Stimulated activated naive CD8-positive, alpha-beta T cell treated with anti-CD3 and anti-CD28 coated beads, Interleukin-15, Interleukin-2, amounts not matched to agents 100 U/mL and 50 U/mL, for 24 hours (primary cell): ENCODE data around the gene PXDC1.
"Not testable (repeated sequence)": the region's sequence is repeated elsewhere in the genome, so short reads cannot be mapped to it uniquely, and the experiment has no call there.

Experiments
- ATAC-seq: fragments of 150-1000 bp; cut with Tn5 transposase; one replicate; pipeline ENCODE4 v1.10.0; 2021
- DNase-seq: peaks from one replicate; pipeline ENCODE4 v3.0.0; 2021

The PXDC1 gene

DNA sequence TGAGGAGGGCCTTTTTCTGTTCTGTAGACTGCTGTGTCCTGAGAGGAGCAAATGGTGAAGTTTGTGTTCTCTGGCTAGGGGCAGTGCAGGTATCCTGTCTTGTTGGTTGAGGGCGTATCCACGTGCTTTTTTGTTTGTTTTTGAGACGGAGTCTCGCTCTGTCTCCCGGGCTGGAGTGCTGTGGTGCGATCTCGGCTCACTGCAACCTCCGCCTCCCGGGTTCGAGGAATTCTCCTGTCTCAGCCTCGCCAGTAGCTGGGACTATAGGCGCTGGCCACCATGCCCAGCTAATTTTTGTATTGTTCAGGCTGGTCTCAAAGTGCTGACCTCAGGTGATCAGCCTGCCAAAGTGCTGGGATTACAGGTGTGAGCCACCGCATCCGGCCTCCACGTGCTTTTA lies 10.8 kb upstream of the PXDC1 start:
- DNase-seq (no peak), ATAC-seq (no peak)

- DNase-seq = no peak
- no peak for ATAC-seq
These were observed 10.4 kb upstream of the PXDC1 start for GRCh38 chr6:3761989-3762270.

DNA sequence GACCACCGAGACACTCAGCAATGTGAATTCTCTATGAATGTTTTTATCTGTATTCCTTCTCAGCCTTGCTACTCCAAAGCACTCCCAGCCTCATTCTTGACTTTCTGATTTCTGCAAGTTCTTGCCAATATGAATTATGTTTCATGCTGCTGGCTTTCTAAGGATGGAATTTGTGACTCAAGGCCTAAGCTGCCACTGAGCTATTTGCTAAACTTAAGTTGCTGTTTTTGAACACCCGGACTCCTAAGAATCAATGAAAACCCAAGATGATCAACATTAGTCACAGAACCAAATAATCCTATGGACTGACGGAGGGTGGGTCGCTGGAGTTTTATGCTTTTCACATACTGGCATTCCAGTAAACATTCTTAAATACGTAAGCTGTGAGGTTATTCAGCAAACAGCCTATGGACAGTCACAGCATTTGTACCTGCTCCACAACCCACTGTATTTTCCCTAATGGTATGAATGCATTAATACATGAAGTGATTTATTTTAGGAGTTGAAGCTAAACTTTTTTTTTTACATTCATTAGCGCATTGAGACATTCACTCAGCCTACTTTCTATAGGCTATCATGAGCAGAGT lies 8.2 kb upstream of the PXDC1 start:
- no peak for DNase-seq

DNA sequence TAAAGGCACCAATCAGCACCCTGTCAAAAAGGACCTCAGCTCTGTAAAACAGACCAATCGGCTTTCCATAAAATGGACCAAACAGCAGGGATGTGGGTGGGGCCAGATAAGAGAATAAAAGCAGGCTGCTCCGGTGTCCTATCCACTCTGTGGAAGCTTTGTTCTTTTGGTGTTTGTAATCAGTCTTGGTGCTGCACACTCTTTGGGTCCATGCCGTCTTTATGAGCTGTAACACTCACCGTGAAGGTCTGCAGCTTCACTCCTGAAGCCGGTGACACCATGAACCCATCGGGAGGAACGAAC lies 7.3 kb upstream of the PXDC1 start:
- ATAC-seq = no peak
- DNase-seq = no peak

More for the DNA sequence above, 8.2 kb upstream of the PXDC1 start:
- ATAC-seq = no peak

DNA sequence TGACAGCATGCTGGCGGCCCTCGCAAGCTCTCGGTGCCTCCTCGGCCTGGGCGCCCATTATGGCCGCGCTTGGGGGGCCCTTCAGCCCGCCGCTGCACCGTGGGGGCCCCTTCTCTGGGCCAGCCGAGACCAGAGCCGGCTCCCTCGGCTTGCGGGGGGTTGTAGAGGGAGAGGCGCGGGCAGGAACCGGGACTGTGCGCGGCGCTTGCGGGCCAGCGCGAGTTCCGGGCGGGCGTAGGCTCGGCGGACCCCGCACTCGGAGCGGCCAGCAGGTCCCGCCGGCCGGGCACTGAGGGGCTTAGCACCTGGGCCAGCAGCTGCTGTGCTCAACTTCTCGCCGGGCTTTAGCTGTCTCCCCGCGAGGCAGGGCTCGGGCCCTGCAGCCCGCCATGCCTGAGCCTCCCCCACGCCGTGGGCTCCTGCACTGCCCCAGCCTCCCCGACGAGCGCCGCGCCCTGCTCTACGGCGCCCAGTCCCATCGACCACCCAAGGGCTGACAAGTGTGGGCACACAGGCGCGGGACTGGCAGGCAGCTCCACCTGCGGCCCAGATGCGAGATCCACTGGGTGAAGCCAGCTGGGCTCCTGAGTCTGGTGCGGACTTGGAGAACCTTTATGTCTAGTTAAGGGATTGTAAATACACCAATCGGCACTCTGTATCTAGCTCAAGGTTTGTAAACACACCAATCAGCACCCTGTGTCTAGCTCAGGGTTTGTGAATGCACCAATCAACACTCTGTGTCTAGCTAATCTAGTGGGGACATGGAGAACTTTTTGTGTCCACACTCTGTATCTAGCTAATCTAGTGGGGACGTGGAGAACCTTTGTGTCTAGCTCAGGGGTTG lies 6.7 kb upstream of the PXDC1 start:
- DNase-seq, ATAC-seq: not testable (repeated sequence)

DNA sequence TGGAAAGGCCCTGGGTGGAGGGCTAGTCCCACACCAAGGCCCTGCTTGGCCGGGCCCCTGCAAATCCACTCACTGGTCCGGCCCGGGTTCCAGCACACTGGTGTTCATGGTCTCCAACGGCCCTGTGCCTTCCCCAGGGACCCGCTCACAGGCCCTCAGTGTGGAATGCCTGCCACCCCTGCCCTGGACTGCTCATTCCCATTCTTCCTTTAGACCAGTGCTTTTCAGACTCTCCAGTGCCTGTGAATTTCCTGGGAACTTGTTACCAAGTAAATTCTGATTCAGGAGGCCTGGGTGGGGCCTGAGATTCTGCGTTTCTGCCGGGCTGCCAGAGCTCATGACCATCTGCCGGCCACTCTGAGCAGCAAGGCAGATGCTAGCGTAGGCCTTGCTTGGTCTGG lies 5.7 kb upstream of the PXDC1 start:
- no peak for ATAC-seq
- no peak for DNase-seq

DNA sequence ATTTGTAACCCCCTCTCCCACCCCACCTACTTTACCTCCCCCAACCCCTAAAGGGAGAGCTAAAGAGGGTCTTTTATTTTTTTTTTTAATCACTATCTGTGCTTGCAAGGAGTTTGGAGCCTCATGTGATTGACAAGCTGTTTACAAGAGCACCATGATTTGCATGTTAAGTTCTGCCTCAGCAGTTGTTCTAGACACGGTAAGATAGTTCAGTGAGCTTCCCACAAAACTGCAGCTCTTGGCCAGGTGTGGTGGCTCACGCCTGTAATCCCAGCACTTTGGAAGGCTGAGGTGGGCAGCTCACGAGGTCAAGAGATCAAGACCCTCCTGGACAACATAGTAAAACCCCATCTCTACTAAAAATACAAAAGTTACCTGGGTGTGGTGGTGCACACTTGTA lies 5.0 kb upstream of the PXDC1 start:
- DNase-seq = no peak
- no peak for ATAC-seq

DNA sequence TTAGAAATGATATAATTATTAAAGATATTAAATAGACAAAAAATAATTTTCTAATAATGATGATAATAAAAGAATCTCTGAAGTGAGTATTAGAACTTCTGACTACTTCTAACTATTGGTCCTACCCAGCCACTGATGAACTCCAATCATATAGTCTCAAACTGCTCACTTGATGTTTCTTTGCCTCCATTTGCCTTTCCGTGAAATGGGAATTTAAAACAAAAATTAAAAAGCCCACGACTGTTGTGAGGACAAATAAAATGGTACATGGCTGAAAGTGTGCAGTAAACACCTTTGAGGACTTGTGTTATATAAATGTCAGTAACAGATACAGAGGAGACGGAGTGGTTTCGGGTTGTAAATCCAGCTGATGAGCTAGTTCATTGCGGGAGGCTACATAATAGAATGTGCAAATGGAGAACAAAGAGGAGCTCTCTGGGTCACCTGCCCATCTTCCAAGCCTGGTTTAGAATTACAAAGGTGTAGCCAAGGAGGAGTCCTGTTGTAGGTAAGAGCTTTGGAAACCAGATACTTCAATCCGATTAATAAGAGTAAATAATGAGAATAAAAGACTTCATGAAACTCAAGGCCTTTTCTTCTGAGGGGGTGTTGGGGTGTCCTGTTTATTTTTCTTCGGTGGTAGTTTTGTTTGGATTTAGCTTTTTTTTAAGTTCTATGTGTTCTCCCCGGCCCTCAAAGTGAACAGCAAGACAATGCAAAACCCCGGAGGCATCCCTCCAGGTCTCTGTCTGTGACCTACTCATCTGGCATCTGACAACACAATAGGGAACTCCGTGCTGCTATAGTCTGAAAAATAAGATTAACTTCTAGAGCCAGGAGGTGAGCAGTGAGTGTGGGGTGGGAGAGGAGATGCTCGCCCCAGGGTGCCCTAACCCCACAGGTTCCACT lies 4.4 kb upstream of the PXDC1 start:
- no peak for ATAC-seq
- DNase-seq = no peak

DNA sequence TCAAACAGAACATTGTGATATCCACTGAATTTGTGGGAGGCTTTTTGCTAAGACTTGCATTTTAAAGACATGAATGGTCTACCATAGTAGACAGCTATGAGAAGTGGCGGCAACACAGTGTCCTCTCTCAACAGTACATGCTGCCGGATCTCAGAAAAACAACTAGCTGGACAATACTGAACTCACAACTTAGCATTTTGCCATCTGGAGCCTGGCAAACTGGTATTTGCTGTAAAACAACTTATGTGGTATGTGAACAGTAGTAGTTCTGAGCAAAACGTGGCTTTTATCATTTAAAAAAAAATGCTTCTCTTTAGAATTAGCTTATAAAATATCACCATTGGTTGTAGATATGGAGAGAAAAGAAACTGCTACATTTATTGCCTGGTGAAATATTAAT lies 3.3 kb upstream of the PXDC1 start:
- DNase-seq (no peak), ATAC-seq (no peak)

GRCh38 chr6:3754032-3754725 lies 2.7 kb upstream of the PXDC1 start:
- not testable (repeated sequence) for ATAC-seq, DNase-seq

GRCh38 chr6:3753228-3753835 lies 1.8 kb upstream of the PXDC1 start:
- ATAC-seq (no peak), DNase-seq (no peak)

DNA sequence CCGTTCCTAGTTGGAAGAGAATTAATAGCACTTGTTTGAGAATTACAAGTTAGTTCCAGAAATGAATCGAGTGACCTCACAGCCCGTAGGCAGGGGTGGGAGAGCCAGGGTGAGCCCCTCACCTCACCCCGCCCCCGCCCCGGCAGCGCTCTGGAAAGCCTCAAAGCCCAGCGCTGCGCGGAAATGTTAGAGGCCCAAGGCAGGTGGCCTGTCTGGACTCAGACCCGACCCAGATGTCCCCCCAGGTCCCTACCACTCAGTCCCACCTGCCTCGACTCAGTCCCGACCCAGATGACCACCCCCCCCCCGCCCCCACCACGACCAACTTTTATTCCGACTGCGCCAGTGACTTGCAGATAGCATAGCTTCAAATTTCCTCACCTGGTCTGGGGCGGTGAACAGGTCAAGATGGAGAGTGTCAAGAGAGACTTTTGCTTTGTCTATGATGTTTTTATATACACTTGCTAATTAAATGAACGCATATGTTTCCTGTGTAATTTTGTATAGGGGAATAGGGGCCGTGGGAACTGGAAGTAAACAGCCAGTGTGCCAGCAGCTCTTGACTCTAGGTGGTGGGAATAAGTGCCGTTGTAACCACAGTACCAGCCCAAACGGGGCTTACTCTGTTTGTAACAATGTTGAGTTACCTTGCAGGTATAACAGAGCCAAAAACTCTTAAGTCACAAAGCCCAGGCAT lies 1.2 kb upstream of the PXDC1 start:
- ATAC-seq (no peak), DNase-seq (no peak)

GRCh38 chr6:3751730-3752530 lies 417 bp upstream of the PXDC1 start:
- ATAC-seq (peak; percentile 77), DNase-seq (peak; percentile 75)

DNA sequence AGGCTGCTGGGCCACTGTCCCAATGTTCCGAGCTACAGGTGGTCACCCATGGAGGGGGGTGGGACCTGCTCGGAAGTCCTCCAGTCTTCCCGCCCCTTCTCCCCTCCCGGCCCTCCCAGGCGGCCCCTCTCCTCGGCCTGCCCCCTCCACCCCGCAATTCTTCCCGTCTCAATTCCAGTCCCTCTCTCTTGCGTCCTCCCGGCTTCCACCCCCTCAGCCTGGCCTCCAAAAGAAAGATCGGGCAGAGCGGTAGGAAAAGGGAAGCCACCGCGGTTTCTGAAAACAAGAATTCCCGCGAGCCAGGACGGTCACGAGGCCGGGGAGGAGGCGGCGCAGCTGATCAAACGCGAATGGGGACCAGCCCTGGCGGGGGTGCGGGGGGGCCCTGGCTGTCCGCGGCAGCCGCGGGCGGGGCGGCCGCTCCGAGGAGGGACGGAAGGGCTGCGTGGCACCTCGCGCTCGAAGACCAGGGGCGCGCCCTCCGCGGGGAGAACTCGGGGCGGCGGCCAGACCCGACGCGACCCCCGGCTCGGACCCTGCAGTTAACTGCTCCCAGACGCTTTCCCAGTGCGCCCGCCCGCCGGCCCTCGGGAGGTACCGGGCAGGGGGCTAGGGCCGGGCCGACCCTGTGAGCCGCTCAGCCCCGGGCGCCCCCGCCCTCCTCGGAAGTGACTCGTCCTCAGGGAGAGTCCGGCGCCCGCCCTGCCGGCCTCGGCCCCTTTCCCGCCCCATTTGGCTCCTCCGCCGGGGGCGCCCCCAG lies 1.0 kb downstream of the PXDC1 start:
- ATAC-seq (no peak), DNase-seq (peak; percentile 18)

DNA sequence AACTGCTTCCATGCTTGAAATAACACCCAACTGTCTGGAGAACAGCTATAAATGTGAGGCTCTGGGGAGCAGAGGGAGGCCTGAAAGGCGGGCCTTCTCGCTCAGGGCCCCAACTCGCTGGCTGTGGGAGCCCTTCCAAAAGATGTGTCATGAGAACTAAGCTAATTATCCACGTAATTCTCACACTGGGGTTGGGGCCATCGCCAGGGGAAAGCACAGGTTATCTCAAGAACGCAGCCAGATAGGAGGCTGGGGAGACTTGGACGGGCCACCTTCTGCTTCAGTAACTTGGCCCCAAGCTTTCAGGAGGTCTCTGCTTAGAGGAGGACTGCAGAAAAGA lies 1.6 kb downstream of the PXDC1 start:
- DNase-seq (no peak), ATAC-seq (no peak)

- ATAC-seq = no peak
These were observed 2.3 kb downstream of the PXDC1 start for GRCh38 chr6:3749067-3749841.

DNA sequence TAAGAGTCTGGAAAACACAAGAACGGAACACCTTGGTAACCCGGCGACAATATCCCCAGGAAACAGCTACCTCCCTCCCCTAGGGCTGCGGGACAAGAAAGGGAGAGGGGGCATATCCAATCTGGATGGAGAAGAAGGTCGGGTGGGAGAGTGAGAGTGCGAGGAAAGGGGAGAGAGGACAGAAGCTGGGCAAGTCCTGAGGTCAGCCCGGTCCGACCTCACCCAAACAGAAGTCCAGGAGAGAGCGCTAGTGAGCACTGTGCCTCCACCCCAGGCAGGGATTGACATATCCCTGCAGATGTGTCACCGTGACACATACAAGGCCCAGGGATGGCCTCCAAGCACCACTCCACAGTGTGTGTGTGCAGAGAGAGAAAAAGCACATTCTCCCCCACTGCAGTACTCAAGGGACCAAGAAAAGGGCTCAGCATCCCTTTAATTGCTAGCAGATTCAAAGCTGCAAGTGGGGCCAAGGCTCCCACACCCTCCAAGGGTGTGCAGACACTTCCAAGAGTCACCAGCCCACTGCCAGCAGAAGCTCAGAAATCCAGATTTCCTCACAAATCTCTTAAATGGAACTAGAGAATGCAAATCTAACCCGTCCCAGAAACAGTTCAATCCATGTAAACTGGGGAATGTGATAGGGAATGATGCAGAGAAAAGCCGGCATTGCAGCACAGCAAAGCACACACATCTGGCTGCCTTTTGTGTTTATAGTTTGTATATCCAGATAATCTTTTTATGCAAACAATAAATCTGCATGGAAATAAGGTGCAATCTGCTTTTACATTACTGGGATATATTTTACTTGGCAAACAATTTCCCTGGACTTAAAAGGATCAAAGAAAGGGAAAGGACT lies 3.1 kb downstream of the PXDC1 start:
- ATAC-seq = peak; percentile 39
- DNase-seq = peak; percentile 58

More at GRCh38 chr6:3749067-3749841, 2.3 kb downstream of the PXDC1 start:
- no peak for DNase-seq

- no peak for ATAC-seq
- DNase-seq = no peak
These were observed 4.3 kb downstream of the PXDC1 start for GRCh38 chr6:3747100-3747737.
